Measurements from ENCODE around the gene TCTN1. TPM values are rescaled to one million over a fixed set of nuclear protein-coding genes. Genes with fewer than 3 reads are reported as not detected.

The TCTN1 gene
- total and polyA plus RNA-seq, 2 of the 13 experiments (the other 11 are each of a cell fraction or from before 2014, with no cell fraction given) = 13.6 to 16.0 TPM

GRCh38 chr12:110575326-110575725 lies 38.6 kb upstream of the TCTN1 start (continued):
- TF ChIP-seq ZBTB2 (CRISPR knock-in tag; IDR thresholded peaks at IDR 0.05; ENCODE audit: low read depth) (no peak), MBNL3 (CRISPR knock-in tag; conservative IDR thresholded peaks at IDR 0.05) (no peak), TRIM22 (IDR thresholded peaks at IDR 0.05) (no peak), NR2C2 (CRISPR knock-in tag; IDR thresholded peaks at IDR 0.05; ENCODE audit: borderline replicate concordance) (peak; percentile 88), ZBTB43 (CRISPR knock-in tag; conservative IDR thresholded peaks at IDR 0.05) (peak; percentile 88), ZFP90 (CRISPR knock-in tag; IDR thresholded peaks at IDR 0.05; ENCODE audit: borderline replicate concordance) (0 out of 2 replicates have a peak, but pooled peaks have one; percentile 42), CBFB (CRISPR knock-in tag; IDR thresholded peaks at IDR 0.05) (no peak), NKX3-1 (CRISPR knock-in tag; IDR thresholded peaks at IDR 0.05) (peak; percentile 64; the same call in 1 of the 2 replicates), KLF12 (CRISPR knock-in tag; IDR thresholded peaks at IDR 0.05; ENCODE audit: borderline replicate concordance) (peak; percentile 55; the same call in 1 of the 2 replicates), ZNF792 (CRISPR knock-in tag; IDR thresholded peaks at IDR 0.05) (peak; percentile 70; the same call in 1 of the 2 replicates), FOXC1 (CRISPR knock-in tag; IDR thresholded peaks at IDR 0.05; ENCODE audit: borderline replicate concordance) (no peak), ZKSCAN8 (CRISPR knock-in tag; IDR thresholded peaks at IDR 0.05; ENCODE audit: borderline replicate concordance) (peak; percentile 76; the same call in 1 of the 2 replicates), POGZ (CRISPR knock-in tag; IDR thresholded peaks at IDR 0.05) (peak; percentile 54), ZSCAN30 (CRISPR knock-in tag; IDR thresholded peaks at IDR 0.05) (no peak), TBX3 (IDR thresholded peaks at IDR 0.05; ENCODE audit: borderline replicate concordance) (peak; percentile 45; the same call in 1 of the 2 replicates), ARID3A (IDR thresholded peaks at IDR 0.05; ENCODE audit: low read depth, low read length) (peak; percentile 71), SP5 (CRISPR knock-in tag; IDR thresholded peaks at IDR 0.05; ENCODE audit: borderline replicate concordance, low read depth) (peak; percentile 76), MNT (IDR thresholded peaks at IDR 0.05) (0 out of 2 replicates have a peak, but pooled peaks have one; percentile 12), PITX1 (CRISPR knock-in tag; IDR thresholded peaks at IDR 0.05) (peak; percentile 67; the same call in 1 of the 2 replicates), NCOA2 (CRISPR knock-in tag; IDR thresholded peaks at IDR 0.05) (peak; percentile 81), YEATS4 (CRISPR knock-in tag; IDR thresholded peaks at IDR 0.05; ENCODE audit: borderline replicate concordance) (peak; percentile 57; the same call in 1 of the 2 replicates), SOX6 (IDR thresholded peaks at IDR 0.05) (no peak), SOX6 (CRISPR knock-in tag; IDR thresholded peaks at IDR 0.05) (peak; percentile 84)
